Epithelial cell of alveolus of lung (primary cell): ENCODE data around the gene MSANTD2. TPM values are rescaled to one million over a fixed set of nuclear protein-coding genes. Genes with fewer than 3 reads are reported as not detected.

Source experiments
- total RNA-seq: library from RNA; depleted of rRNA; stranded (reverse); fragments of >200 nt; gene quantifications from 2 replicates; pipeline ENCODE4 v1.2.1, GENCODE V29; 2015

MSANTD2 gene
- 6.1 and 8.8 TPM in 2 replicates for total RNA-seq

GRCh38 chr11:124800226-124800929 lies at the start of gene MSANTD2:
Gene MSANTD2 (minus strand): TSS chr11:124800406. CDS start chr11:124800380, 26 bp downstream.

GRCh38 chr11:124762105-124762623 lies 38.0 kb downstream of the MSANTD2 start, which contains the start of gene ESAM:
Gene ESAM (minus strand): TSS chr11:124762290. CDS start chr11:124762154, 136 bp downstream.

GRCh38 chr11:124751741-124752470 lies 48.3 kb downstream of the MSANTD2 start, which contains the start of gene VSIG2:
Gene VSIG2 (minus strand): TSS chr11:124752255. CDS start chr11:124752137, 118 bp downstream.

GRCh38 chr11:124739479-124740276 lies 60.5 kb downstream of the MSANTD2 start, which contains the start of gene NRGN:
Gene NRGN (plus strand): TSS chr11:124739942. CDS start chr11:124740085, 143 bp downstream.

Other genes with a start within 250 kb of the MSANTD2 start
- gene OR8A1, start 230.4 kb downstream of the MSANTD2 start, total RNA-seq = not detected in 2 replicates
- gene PANX3, start 189.0 kb downstream of the MSANTD2 start, total RNA-seq = not detected in 2 replicates
- gene TBRG1, start 177.5 kb downstream of the MSANTD2 start, total RNA-seq = 25.9 and 36.2 TPM in 2 replicates
- 15.6 and 28.3 TPM in 2 replicates for gene SIAE, start 126.7 kb downstream of the MSANTD2 start, total RNA-seq
- 15.3 and 16.3 TPM in 2 replicates for gene SPA17, start 126.5 kb downstream of the MSANTD2 start, total RNA-seq
- gene NRGN, start 60.5 kb downstream of the MSANTD2 start, total RNA-seq = 1.0 and 9.6 TPM in 2 replicates
- 1.3 TPM in 1 of 2 replicates, not detected in the other for gene VSIG2, start 48.2 kb downstream of the MSANTD2 start, total RNA-seq
- gene ESAM, start 38.1 kb downstream of the MSANTD2 start, total RNA-seq = 2.2 and 5.6 TPM in 2 replicates
- gene ROBO3, start 65.0 kb upstream of the MSANTD2 start, total RNA-seq = 10.9 and 23.5 TPM in 2 replicates
- gene ROBO4, start 97.5 kb upstream of the MSANTD2 start, total RNA-seq = 0.80 and 5.8 TPM in 2 replicates
- not detected in 2 replicates for gene HEPN1, start 118.8 kb upstream of the MSANTD2 start, total RNA-seq
- gene HEPACAM, start 135.6 kb upstream of the MSANTD2 start, total RNA-seq = not detected in 2 replicates
- 1.3 and 2.3 TPM in 2 replicates for gene CCDC15, start 153.8 kb upstream of the MSANTD2 start, total RNA-seq